Stimulated activated CD4-positive, alpha-beta T cell treated with anti-CD3 and anti-CD28 coated beads, Interleukin-15, amount 100 ng/mL, for 24 hours (primary cell): ENCODE measurements around the gene HENMT1.
A peak's percentile ranks its signal among the peaks of the same experiment; 100 is the strongest.
"Not testable (repeated sequence)": the region's sequence is repeated elsewhere in the genome, so short reads cannot be mapped to it uniquely, and the experiment has no call there.

Experiments used
- DNase-seq: peaks from one replicate; pipeline ENCODE4 v3.0.0-alpha.2; 2020

HENMT1 gene

GRCh38 chr1:108670131-108670773, 9.4 kb upstream of the HENMT1 start:
- no peak for DNase-seq

DNA sequence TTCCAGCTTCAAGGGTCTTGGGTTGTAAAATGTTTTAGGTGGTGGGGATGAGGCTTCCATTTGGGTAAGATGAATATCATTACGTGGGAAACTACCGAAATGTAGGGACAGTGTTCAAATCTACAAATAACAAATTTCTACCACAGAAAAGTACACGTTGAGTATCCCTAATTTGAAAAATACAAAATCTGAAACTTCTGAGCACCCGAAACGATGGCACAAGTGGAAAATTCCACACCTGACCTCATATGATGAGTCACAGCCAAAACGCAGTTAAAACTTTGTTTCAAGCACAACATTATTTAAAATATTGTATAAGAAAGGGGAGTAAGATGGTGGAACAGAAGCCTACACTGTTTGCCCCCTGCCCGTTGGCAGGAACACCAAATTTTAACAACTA, 8.8 kb upstream of the HENMT1 start:
- DNase-seq = no peak

DNA sequence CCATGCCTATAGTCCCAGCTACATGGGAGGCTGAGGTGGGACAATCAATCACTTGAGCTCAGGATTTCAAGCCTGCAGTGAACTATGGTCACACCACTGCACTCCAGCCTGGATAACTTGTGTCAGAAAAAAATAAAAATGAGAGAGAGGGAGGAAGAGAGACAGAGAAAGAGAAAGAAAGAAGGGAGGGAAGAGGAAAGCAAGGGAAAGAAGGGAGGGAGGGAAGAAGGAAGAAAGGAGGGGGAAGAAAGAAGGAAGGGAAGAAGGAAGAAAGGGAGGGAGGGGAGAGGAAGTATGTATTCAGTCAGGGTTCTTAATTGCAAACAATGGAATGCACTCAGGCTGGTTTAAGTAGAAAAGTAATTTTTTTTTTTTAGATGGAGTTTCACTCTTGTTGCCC, 7.9 kb upstream of the HENMT1 start:
- DNase-seq = no peak

DNA sequence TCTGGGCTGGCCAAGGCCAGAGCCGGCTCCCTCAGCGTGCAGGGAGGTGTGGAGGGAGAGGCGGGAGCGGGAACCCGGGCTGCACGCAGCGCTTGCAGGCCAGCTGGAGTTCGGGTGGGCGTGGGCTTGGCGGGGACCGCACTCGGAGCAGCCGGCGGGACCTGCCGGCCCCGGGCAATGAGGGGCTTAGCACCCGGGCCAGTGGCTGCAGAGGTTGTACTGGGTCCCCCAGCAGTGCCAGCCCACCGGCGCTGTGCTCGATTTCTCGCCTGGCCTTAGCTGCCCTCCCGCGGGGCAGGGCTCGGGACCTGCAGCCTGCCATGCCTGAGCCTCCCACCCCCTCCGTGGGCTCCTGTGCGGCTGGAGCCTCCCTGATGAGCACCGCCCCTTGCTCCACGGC, 6.5 kb upstream of the HENMT1 start:
- not testable (repeated sequence) for DNase-seq

- DNase-seq = no peak
These were observed 4.9 kb upstream of the HENMT1 start for GRCh38 chr1:108665771-108666170.

GRCh38 chr1:108665067-108665466, 4.2 kb upstream of the HENMT1 start:
- DNase-seq = no peak

- DNase-seq = no peak
These were observed 3.6 kb upstream of the HENMT1 start for GRCh38 chr1:108664481-108664880.

DNA sequence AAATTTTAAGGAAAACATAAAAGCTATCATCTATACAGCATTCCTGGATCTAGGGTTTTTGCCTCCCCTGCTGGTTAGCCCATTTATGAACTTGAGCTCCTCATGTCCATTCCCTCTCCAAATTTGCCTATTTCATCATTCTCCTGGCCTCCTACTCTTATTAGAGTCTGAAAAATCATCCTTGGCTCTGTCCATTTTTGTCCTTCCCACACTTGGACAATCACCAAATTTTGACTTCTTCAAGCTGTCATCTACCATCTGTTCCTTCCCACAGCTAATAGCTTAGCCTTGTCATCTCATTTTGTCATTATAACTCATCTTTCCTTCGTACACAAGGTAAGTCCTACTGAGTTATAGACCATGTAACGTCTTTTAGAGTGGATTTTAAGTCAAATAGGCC, 2.2 kb upstream of the HENMT1 start:
- DNase-seq = no peak

- no peak for DNase-seq
These were observed 3.4 kb downstream of the HENMT1 start for GRCh38 chr1:108657356-108658080.

DNA sequence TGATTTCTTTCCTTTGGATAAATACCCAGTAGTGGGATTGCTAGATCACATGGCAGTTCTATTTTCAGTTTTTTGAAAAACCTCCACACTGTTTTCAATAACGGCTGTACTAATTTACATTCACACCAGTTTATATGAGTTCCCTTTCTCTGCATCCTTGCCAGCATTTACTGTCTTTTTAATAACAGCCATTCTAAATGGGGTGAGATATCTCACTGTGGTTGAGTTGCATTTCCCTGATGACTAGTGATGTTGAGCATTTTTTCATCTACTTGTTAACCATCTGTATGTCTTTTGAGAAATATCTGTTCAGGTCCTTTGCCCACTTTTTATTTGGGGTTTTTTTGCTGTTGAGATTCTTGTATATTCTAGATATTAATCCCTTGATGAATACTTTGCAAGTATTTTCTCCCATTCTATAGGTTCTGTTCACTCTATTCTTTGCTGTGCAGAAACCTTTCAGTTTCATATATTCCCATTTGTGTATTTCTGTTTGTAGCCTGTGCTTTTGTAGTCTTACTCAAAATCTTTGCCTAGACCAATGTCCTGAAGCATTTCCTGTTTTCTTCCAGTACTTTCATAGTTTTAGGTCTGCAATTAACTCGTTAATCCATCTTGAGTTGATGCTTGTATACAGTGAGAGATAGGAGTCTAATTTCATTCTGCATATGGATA, 7.3 kb downstream of the HENMT1 start:
- DNase-seq = no peak

- peak; percentile 66 for DNase-seq
These were observed 14.1 kb downstream of the HENMT1 start for GRCh38 chr1:108646648-108647269.

DNA sequence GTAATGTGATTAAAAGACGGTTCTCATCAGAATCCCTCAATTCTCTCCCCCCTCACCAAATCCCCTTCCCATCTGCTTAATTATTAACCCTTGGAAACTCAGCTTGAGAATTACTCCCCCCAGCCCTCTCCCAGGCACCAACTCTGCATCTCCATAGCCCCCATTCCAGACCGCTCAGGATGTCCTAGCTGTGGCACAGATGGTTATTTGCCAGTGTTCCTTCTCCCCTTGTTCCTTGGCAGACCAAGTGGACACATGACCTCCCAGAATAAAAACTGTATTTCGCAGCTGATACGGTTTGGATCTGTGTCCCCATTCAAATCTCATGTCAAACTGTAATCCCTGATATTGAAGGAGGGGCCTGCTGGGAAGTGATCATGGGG, 14.6 kb downstream of the HENMT1 start:
- DNase-seq = no peak

DNA sequence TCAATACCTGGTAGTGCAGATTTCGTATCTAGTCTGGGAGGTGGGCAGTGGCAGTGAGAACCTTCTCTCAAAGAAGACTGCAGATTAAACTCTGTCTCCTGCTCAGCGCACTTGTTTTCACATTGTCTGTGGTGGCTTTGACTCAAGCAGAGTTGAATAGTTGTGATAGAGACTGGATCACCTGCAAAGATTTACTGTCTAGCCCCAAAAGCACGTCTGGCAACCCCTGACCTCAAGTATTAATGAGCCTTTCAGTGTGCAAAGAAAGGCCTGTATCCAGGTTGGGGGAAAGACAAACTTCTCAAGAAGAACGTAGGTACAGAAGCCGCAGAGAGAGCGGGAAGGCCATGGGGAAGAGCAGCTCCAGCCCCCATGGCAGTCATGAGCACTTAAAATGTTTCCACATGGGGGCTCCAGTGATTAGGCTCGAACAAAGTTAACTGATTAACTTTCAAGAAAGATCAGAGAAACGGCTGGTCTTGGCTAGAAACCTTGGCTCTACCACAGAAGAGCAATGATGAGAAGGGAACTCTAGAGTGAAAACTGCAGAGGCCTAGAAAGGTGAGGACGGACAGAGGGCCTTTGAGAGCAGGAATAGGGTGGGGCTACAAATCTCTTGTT, 15.2 kb downstream of the HENMT1 start:
- no peak for DNase-seq

DNA sequence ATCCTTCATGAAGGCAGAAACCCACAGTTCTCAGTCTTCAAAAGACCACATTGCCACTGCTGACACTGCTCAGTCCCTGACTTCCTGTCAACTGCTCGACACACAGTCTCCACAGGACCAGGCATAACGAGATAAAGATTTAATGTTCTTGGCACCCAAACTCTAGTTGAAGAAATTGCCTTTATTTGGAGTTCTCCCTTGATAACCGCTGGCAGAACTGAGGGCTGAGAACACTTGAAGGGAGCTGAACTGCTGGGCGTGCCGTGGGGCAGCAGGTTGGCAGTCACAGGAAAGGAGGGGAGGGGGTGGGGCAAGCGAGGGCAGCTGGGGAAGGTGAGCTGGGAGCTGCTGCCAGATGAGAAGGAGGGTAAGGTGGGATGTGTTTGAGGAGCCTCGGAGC, 15.9 kb downstream of the HENMT1 start:
- peak; percentile 47 for DNase-seq

DNA sequence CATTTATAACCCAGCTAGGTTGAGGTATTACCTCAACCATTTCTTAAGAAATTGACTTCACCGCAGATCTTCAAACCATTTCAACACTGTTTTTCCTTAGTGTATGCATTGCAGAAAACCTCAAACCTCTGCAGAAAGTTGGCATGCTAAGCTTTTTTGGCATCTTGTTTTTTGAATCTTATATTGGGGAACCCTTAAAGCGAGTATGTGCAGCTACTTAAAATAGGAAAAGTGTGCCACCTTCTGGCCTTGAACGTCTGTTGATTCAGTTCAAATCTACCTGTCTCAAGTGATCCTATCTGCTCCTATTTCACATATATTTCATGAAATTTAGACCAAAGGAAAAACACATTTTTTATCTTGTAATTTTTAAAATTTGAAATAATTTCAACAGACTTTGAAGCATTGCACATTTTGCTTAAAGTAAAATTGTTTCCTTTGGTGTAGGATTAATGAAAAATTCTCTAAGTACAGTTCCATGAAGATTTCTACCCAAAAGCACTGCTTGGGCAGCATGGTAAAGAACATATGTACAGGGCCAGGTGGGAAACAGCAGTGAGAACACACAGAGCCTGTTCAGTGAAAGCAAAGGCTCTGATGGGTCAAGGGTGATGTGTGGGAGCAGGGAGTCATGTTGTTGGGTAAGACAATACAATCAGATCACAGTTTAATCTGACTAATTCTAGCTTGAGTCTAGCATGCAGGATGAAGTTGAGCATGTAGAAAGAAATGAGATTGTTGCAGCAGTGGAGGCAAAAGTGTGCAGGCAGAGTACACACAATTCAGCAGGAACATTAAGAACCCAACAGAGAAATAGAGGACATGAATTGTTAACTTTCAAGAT, 17.2 kb downstream of the HENMT1 start:
- DNase-seq = peak; percentile 53

- DNase-seq = not testable (repeated sequence)
These were observed 20.0 kb downstream of the HENMT1 start for GRCh38 chr1:108640863-108641262.

GRCh38 chr1:108639899-108640560, 20.9 kb downstream of the HENMT1 start:
- DNase-seq = peak; percentile 56

GRCh38 chr1:108636876-108637275, 24.0 kb downstream of the HENMT1 start:
- no peak for DNase-seq

DNA sequence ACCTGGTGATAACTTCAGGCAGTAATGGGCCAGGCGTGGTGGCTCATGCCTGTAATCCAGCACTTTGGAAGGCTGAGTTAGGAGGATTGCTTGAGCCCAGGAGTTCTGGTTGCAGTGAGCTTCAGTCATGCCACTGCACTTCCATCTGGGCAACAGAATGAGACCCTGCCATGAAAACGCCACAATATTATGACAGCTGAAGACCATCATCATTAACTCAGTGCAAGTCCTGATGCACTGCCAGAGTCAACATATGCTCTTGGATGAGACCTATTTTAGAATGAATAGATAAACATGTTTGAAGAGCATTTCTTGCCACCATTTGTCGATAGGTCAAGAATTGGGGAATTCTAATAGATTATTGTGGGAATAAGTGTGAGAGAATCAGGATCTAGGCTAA, 26.4 kb downstream of the HENMT1 start:
- DNase-seq = no peak

GRCh38 chr1:108628665-108629064, 32.2 kb downstream of the HENMT1 start:
- DNase-seq = no peak

DNA sequence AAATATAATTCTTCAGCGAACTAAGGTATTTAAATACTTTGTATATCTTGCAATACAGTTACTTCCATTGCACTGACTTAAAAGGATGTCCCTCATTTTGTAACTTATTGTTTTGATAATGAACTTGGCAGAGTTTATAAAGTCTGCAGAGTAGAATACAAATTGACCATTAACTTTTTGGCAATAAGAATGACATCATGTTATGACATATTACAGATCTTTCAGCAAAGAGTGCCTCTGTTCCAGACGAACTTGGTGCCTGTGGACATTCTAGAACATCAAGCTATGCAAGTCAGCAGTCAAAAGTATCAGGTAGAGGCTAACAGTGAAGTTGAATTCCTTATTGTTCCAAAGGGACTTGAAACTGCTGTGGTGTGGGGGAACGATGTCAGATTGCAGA, 32.9 kb downstream of the HENMT1 start:
- no peak for DNase-seq

GRCh38 chr1:108627256-108627655, 33.6 kb downstream of the HENMT1 start:
- no peak for DNase-seq
